RKO (cell line): ENCODE results near the gene SMPD3.
A peak's percentile ranks its signal among the peaks of the same experiment; 100 is the strongest.

Experiments
- DNase-seq: peaks from one replicate; pipeline ENCODE4 v3.0.0-alpha.2; 2016; ENCODE audit warnings: low spot score

The SMPD3 gene

DNA sequence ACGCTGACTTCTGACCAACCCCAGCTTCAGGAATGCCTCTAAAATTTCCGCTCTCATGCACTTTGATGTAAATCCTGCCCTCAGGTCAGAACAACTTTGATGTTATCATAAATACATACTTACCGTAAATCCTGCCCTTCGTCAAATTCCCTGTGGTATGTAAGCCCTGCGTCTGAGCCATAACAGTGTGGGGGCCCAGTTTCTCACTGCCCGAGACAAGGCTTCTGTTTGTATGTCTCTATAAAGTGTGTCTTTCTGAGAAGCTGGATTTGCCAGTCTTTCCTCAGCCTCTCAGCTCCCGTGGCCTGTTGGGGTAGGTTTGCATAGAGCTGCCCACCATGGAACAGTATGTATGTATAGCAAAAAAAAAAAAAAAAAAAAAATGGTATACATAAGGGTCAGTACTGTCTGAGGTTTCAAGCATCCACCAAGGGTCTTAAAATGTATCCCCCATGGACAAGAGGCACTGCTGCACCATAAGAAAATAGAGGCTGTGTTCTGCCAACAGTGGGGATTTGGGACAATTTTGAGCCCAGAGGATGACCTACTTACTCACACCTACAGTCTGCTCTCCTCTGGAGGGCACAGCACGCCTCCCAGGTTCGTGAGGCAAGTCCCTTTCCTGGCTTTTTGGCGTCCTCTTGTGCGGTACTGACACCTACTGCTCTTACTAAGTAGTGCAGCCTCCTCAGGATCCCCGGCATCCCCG, 120.0 kb downstream of the SMPD3 start:
- peak; percentile 82 for DNase-seq

DNA sequence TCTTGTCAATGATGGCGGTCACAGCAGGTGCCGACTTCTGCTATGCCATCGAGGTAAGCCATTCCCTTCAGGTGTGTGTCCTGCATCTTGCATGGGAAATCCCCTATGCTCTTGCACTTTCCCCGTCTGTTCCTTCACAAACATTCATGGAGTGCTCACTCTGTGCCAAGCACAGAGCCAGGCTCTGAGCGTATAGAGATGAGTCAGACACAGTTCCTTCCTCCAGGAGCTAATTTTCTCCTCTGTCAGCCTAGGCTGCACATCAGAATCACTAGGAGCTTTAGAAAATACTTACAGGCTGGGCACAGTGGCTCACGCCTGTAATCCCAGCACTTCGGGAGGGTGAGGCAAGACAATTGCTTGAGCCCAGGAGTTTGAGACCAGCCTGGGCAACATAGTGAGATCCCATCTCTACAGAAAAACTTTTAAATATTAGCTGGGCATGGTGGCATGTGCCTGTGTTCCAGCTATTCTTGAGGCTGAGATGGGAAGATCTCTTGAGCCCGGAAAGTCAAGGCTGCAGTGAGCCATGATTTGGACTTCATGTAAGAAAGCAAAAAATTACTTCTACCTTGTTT, 123.4 kb downstream of the SMPD3 start:
- no peak for DNase-seq

DNA sequence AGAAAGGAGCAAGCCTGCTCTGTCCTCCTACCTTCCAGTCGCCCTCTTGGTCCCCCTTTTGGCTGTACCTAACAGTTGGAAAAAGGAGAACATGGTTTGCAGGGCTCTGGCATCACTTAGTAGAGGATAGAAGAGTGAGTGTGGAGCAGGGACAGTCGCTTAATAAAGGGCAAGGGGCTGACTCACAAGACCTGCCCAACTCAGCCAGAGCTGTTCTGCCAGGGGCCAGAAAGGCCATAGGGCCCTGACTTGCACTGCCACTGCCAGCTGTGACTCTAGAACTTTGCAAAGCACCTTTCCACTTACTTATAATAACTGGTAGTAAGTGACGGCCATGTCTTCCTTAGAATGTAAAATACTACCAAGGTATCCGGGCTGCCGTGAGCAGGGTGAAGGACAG, 124.0 kb downstream of the SMPD3 start:
- no peak for DNase-seq

DNA sequence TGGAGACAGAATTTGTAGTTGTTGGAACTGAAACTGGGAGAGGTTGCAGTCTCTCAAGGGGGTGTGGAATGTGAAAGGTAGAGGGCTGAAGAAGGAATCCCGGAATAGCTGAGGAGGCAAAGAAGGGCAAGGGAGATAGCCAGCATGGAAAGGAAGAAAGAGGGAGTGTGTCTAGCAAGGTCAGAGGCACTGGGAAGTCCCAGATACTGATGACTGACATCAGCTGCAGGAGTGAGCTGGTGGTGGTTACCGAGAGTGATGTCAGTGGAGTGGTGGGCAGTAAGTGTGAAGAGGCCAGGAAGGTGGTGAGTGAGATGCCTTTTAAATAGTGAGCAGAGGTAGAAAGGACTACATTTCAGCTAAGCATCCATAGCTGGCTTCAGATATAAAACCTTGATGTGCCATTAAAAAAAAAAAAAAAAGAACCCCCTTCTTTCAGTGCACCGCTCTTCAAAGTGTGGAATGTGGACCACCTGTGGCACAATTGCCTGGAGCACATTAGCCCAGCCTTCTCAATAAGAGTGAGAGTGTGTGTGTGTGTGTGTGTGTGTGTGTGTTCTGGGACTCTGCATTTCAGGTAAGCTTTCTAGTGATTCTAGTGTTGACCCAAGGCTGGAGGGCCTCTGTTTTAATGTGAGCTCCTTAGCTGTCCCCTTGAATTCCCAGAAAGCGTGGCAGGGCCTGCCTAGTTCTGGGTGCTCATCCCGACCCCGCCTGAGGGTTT, 129.0 kb downstream of the SMPD3 start:
- no peak for DNase-seq

DNA sequence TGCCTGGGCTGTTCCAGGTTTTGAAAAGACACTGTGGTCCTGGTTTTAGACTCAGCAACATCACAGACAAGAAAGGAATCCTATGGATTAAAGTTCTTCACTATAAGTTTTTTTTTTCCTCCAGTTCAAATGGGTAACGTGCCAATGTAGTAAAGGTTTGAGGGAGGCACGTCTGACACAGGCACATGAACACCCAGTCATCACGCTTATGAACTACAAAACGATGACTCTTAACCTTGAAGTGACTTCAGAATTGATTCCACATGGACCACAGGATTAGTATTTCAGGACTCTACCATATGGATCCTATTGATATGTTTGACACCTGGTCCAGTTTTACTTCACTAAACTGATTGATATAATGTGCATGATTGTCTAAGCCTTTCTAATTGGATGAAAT, 135.2 kb downstream of the SMPD3 start:
- DNase-seq: no peak

DNA sequence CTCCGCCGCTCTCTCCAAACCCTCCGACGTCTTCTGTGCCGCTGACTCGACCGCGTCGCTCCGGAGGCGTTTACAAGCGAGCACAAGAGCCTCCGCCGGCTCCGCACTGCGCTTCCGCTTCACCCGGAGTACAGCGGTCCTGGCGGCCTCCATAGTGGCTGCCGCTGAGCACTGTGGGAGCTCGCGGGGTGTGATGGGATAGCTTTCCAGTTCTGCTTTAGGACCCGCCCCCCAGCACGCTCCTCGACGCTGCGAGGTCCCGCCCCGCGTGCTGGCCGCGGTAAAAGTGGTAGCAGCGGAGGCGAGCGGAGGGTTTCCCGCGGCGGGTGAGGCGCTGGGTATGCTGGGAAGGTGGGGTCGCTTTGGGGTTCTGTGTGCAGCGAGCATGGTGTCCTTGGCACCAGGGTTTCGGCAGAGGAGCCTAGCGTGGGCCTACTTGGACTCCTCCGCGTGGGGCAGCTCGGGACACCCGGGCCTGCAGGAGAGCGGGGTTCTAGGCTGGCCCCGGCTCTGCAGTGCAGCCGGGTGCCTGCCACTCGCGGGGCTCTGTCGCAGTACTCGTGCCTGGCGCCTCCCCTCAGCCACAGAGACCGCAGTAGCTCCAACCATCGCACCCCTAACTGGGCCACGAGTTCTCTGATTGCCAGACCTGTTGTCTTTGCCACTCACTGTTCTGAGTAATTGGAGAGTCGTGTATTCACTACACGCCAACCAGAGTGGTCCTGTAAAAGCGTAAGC, 137.4 kb downstream of the SMPD3 start, which contains the start of the genes PRMT7 and SLC7A6OS:
Gene PRMT7 (plus strand): TSS at position 246 of the 738 bp plus-strand sequence. CDS start 4,961 bp downstream, outside the sequence.
Gene SLC7A6OS (minus strand): TSS at position 173 of the 738 bp plus-strand sequence. CDS start 20 bp downstream, at position 153.
- DNase-seq: peak; percentile 94

DNA sequence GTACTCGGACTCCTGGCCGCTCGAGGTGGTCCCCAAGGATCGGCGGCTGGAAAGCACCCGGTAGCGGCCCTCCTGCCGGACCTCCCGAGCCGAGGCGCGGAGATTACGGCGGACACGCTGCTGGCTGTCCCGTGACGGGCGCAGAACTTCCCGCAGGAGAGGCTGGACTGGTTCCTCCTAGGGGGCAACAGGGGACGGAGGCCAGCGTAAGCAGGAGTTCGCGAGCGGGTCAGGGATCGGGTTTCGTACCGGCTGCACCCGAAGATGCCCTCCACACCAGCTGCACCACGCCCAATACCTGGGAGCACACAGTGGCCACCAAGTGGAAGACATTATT, 137.9 kb downstream of the SMPD3 start:
- DNase-seq: no peak

DNA sequence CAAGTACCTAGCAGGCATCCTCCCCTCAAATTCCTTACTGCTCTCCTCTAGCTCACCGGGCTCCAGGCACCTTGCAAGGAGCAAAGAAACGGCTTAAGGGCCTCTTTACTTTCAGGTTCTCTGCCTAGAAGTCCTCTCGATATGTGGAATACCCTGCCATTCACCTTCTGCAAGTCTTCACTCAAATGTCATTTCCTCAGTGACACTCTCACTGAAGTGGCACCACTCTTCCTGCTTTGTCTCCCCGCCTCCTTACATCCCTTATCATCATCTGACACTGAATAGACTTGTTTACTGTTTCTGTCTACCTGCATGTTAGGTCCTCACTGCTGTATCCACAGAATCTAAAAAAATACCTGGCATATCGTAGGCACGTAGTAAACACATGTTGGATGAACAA, 138.5 kb downstream of the SMPD3 start:
- DNase-seq: peak; percentile 13
